Body of pancreas (tissue), 4 donors: ENCODE measurements around the gene PPP1R7. TPM values are rescaled to one million over a fixed set of nuclear protein-coding genes. Genes with fewer than 3 reads are reported as not detected.

Experiments
- ATAC-seq: fragments of 150-250 bp; one replicate; pipeline ENCODE4 v1.9.1; 2016
- DNase-seq, 4 donors: peaks; one replicate each; pipeline ENCODE4 v3.0.0-alpha.2; 2019
- H3K27ac ChIP-seq, 4 donors: fragments of 200-600 bp; sonication (generic); 1 replicate in 3 of 4; 2 replicates in 1 of 4; pipeline versions ENCODE4 v1.5.1 to v1.6.1; 2016 to 2019; ENCODE audit warnings: mild to moderate bottlenecking in 1 of 4, mixed read lengths in 1 of 4, moderate library complexity in 1 of 4
- H3K27me3 ChIP-seq, 2 donors: fragments of 200-600 bp; sonication (generic); one replicate each; pipeline ENCODE4 v1.6.0; 2016; ENCODE audit warnings: mild to moderate bottlenecking in 1 of 2
- H3K36me3 ChIP-seq, 2 donors: fragments of 200-600 bp; sonication (generic); replicated peaks in 1 of 2; 2 replicates each; pipeline ENCODE4 v1.5.1; 2016; ENCODE audit warnings: low read depth in 2 of 2; ENCODE audit not compliant: insufficient read depth in 1 of 2
- H3K4me1 ChIP-seq: fragments of 200-600 bp; sonication (generic); one replicate; pipeline ENCODE4 v1.6.0; 2016
- H3K4me3 ChIP-seq, 2 donors: fragments of 200-600 bp; sonication (generic); 1 replicate in 1 of 2; 2 replicates in 1 of 2; pipeline ENCODE4 v1.5.1; 2016 to 2019
- H3K9me3 ChIP-seq, 3 donors: fragments of 200-600 bp; sonication (generic); 1 replicate in 2 of 3; 2 replicates in 1 of 3; pipeline ENCODE4 v1.5.1; 2016
- CTCF ChIP-seq, 7 experiments: fragments of 450-650 bp in 4 of 7; fragments of 200-600 bp in 3 of 7; sonication (generic) in 3 of 7; IDR thresholded peaks; one replicate each; pipeline ENCODE4 v1.5.1; 2016 to 2019; ENCODE audit warnings: antibody characterized with exemption in 7 of 7
- POLR2A ChIP-seq, 3 donors: fragments of 450-650 bp; IDR thresholded peaks; one replicate each; pipeline ENCODE4 v1.6.1; 2016; ENCODE audit warnings: antibody characterized with exemption in 3 of 3, mild to moderate bottlenecking in 2 of 3
- WGBS, 2 donors: methylation state at CpG; one replicate each; pipeline ENCODE4 v1.1.5; 2017; 5-methylcytosine and 5-hydroxymethylcytosine counted together
- intact Hi-C: fragments of 100-400 bp; cut with DNase I; formaldehyde crosslinking; loops from one replicate; pipeline ENCODE4 v1.15.1; 2023
- total RNA-seq, 2 donors: library from RNA; depleted of rRNA; stranded (reverse); fragments of >200 nt; gene quantifications; one replicate each; pipeline ENCODE4 v1.1.0, GENCODE V29; 2016

Gene PPP1R7
- total RNA-seq, 2 donors from 2014 or later: 27.0 to 99.4 TPM

DNA sequence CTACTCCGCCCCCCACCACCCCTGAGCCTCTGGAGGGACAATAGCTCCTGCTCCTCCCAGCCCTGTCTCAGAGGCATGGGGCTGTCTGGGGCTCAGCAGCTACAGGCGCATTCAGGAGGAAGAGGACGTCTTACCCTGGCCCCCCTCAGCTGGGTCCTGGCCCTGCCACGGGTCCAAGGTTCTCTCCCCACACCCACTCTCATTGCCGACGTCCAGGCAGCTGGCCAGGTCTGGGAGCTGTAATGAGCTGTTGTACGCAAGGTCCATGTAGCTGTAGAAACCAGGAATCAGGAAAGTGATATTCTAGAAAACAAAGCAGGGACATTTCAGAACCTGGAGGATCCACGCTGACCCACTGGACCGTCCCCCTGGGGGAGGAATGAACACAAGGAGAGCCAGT lies 14.5 kb upstream of the PPP1R7 start:
- no peak for ATAC-seq
- Histone ChIP-seq H3K9me3 (no peaks in the 10 kb centered on the region), H3K27me3 (no peaks in the 10 kb centered on the region), H3K27ac (no peak overlapping the region), H3K4me3 (no peak overlapping the region), H3K36me3 (peaks cover 0 to 5% of the 10 kb centered on the region in 2 donors), H3K4me1 (no peaks in the 10 kb centered on the region)
- DNase-seq: peak in 1 of 4 donors; percentile 26
- 68 to 78% methylated on average over 4 to 9 of the region's 9 CpGs for WGBS, 2 donors
- intact Hi-C loops: no loop called here
- TF ChIP-seq CTCF (IDR thresholded peaks at IDR 0.05): no peak
- no peak for TF ChIP-seq POLR2A (IDR thresholded peaks at IDR 0.05)

DNA sequence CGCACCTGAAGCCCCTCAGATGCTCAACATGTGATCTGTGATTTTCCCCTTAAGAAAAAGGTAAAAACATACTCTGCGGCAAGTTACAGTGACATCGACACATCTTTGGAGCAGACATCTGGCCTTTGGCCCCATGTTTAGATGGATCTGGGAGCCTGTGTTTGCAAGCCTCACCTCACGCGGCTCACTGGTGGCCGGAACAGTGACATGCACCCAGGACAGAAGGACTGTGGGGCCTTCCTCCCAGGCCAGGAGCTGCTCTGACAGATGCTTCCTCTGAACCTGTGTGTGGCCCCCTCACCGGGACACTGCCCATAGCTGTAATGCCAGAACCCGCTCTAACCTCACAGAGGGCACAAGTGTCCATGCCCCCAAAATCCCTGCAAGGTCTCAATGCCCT lies 14.1 kb upstream of the PPP1R7 start:
- ATAC-seq: no peak
- H3K4me3 ChIP-seq: no peak overlapping the region
- no peaks in the 10 kb centered on the region for H3K4me1 ChIP-seq
- H3K27me3 ChIP-seq: no peaks in the 10 kb centered on the region
- H3K27ac ChIP-seq: no peak overlapping the region
- 91 to 99% methylated on average over 8 of the region's 8 CpGs for WGBS, 2 donors
- H3K9me3 ChIP-seq: no peaks in the 10 kb centered on the region
- TF ChIP-seq CTCF (IDR thresholded peaks at IDR 0.05): no peak
- no peak for TF ChIP-seq POLR2A (IDR thresholded peaks at IDR 0.05)
- peaks cover 0 to 5% of the 10 kb centered on the region in 2 donors for H3K36me3 ChIP-seq
- intact Hi-C loops: no loop called here
- no peak for DNase-seq

GRCh38 chr2:241136661-241137260 lies 13.5 kb upstream of the PPP1R7 start:
- no peaks in the 10 kb centered on the region for H3K4me1 ChIP-seq
- TF ChIP-seq POLR2A (IDR thresholded peaks at IDR 0.05) (no peak), CTCF (IDR thresholded peaks at IDR 0.05) (no peak)
- H3K4me3 ChIP-seq: no peak overlapping the region
- WGBS, 2 donors: 89 to 96% methylated on average over 13 to 15 of the region's 25 CpGs
- no peak overlapping the region for H3K27ac ChIP-seq
- no peak for ATAC-seq
- no peak for DNase-seq
- H3K9me3 ChIP-seq: no peaks in the 10 kb centered on the region
- no peaks in the 10 kb centered on the region for H3K27me3 ChIP-seq
- H3K36me3 ChIP-seq: peaks cover 0 to 5% of the 10 kb centered on the region in 2 donors
- intact Hi-C loops: no loop called here

- no peak overlapping the region for H3K4me3 ChIP-seq
- H3K9me3 ChIP-seq: no peaks in the 10 kb centered on the region
- intact Hi-C loops: no loop called here
- H3K27me3 ChIP-seq: no peaks in the 10 kb centered on the region
- WGBS, 2 donors: 90 to 92% methylated on average over 15 to 22 of the region's 24 CpGs
- ATAC-seq (no peak), DNase-seq (no peak)
- H3K36me3 ChIP-seq: peaks cover 0 to 5% of the 10 kb centered on the region in 2 donors
- TF ChIP-seq CTCF (IDR thresholded peaks at IDR 0.05) (no peak), POLR2A (IDR thresholded peaks at IDR 0.05) (no peak)
- H3K27ac ChIP-seq: no peak overlapping the region
- H3K4me1 ChIP-seq: no peaks in the 10 kb centered on the region
These were observed 12.7 kb upstream of the PPP1R7 start for GRCh38 chr2:241137276-241138190.
